Stimulated activated CD8-positive, alpha-beta memory T cell treated with anti-CD3 and anti-CD28 coated beads, Interleukin-4, amount 100 ng/mL, for 48 hours (primary cell): Measurements from ENCODE around the gene DYNLRB1.

ENCODE experiments used
- DNase-seq: peaks from one replicate; pipeline ENCODE4 v3.0.0-alpha.2; 2020

The DYNLRB1 gene

DNA sequence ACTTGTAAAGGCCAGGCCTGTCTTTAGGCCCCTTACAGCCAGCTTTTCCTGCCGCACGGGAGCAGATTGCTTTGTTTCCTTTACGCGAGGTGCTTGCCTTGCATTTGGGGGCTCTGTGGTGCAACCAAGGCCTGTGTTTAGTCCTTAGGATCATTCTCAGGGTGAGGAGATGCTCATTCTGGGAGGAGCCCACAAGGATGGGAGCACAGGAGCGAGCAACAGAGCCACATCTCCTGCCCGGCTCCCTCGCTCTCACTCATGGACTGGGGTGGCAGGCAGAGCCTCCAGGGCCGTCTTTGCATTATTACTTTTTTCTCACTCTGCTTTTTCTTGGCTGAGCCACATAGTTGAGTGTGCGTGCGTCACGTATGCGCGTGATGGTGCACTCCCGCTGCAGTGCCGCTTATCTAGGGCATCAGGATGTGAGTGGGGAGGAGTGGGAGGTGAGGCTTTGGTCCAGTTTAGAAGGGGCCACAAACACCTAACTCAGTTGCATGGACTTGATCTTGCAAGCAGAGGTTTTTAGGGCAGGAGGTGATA, 19.1 kb downstream of the DYNLRB1 start:
- no peak for DNase-seq

DNA sequence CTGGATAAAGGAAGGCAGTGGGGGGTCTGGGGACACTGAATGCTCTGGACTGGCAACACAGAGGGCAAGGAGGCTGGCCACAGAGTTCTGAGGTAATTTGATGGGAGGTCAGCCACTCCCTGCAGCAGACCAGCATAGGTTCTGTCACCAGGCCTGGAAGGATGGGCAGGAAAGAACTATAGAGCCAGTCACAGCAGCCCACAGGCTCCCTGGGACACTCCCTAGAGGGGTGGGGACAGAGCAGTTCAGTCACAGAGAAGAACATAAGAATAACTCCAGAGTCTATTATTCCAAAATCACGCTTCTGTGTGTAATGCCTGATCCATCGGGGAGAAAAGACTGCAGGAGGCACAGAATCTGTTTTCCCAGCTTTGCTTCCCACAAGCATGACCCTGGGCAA, 19.6 kb downstream of the DYNLRB1 start:
- DNase-seq, result no peak

DNA sequence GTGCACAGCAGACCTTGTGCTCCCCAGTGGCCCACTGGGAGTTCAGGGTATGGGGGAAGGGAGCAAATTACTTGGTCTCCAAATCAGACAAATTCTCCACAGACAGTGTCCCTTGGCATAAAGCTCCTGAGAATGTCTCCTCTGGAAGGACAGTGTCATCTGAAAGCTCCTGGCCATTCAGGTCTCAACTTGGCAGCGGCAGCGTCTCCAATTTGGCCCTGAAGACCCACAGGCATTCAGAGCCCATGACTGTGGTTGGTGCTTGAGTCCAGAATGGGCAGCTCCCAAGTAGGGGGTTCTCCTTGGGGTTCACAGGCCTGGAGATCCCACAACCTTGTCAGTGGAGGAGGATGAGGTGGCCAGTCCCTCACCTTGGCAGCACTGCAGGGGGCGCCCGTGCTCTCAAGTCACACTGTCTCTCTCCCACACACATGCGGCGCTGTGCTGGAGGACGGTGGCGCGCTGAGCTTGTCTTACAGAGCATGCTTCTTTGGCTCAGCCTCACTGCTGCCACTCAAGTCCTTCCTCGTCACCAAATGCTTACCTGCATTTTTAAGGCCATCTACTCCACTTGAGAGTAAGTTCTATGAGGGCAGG, 20.7 kb downstream of the DYNLRB1 start:
- peak; percentile 69 for DNase-seq

DNA sequence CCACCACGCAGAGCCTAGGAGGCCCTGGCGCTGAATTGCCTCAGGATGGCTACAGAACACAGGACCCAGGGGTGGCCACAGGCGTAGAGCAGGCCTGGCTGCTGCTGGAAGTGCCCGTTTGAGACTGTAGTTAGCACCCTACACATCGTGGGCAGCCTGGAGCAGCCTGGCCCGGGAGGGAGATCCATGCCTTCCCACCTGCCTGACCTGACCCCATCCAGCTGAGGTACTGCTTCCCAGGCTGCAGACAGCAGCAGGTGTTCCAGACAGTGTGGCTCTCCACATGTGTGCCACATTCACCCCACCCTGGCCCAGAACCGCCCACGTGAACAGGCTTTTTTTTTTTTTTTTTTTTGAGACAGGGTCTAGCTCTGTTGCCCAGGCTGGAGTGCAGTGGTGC, 21.4 kb downstream of the DYNLRB1 start:
- DNase-seq, result no peak

DNA sequence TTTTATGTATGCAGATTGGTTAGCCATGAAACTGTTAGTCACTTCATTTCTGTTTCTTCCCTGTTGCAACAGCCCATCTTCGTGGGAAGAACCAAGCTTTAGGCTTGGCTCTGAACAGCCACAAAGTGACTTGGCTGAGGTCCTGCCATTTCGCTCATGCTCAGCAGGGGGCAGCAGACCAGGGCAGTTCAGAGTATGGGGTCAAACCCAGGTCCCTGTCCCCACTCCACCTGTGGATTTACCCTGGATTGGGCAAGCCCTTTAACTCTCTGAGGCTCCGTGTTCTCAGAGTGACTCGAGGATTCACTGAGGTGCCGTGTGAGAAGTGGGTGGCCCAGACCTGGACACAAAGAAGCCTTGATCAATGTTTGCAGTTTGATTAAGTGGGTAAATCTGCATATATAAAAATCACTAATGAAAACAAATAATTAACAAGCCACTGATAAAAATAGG, 22.5 kb downstream of the DYNLRB1 start:
- DNase-seq, result peak; percentile 81

DNA sequence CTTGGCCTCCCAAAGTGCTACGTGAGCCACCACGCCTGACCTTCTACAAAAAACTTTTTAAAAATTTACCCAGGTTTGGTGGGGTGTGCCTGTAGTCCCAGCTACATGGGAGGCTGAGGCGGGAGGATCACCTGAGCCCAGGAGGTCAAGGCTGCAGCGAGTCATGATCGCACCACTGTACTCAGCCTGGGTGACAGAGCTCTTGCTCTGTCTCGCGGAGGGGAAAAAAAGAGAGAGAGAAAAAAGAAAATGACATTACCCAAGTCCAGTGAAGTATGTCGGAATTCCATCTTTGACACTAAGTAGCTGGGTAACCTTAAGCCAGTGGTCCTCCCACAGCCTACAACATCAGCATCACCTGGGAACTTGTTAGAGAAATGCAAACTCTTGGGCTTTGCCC, 23.5 kb downstream of the DYNLRB1 start:
- DNase-seq, result no peak

DNA sequence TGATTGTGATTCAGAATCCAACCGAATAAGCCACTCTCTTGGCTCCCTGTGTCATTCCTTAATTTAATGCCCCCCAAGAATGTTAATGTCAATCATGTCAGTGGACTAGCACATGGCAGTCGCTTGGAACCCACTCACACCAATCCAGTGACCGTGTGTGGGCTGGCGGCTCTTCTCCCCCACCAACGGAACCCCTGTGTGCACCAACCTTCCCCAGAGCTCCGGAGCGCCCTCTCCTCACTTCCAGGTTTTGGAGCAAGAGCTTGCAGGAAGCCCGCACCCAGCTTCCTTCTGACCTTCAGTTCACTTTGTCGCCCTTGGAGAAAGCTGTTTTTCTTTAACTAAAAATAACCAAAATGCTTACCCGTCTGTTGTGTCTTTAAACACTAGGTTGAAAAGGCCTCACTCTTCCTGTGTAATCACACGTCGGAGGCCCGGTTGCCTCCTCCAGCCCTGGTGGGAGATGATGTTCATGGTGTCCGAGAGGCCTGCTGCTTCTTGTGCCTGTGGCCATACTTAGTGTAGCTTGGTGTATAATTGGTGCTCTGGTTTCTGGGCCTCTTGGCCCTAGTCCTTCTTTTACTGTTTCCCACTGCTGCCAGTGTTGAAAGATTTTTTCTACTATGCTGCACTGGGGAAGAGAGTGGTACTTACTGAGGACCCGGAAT, 24.5 kb downstream of the DYNLRB1 start:
- no peak for DNase-seq

DNA sequence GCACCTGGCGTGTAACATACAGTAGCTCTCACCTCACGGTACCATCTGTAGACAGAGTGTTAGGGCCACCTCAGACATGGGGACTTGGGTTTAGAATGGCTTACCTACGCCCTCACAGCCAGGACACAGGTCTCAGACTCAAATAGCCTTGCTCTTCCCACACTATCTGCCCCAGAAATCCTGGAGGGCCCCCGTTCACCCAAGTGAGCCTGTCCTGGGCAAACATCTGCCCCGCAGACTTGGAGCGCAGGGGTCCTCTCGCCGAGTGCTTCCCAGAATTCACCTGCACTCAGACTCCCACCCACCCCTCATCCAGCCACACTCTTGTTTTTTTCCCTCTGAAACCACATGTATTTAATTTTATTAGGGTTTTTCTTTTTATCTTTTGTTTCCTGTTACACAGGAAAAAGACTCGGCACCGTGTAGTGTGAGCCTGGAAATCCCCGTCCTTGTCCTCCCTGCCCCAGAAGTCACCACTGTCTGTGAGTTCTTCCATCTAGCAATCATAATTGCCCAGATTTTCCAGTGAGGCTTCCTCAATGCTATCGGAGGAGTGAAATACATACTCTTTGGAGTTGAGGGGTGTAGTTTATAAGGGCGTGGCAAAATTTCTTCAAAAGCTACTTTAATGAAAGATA, 25.2 kb downstream of the DYNLRB1 start:
- no peak for DNase-seq

DNA sequence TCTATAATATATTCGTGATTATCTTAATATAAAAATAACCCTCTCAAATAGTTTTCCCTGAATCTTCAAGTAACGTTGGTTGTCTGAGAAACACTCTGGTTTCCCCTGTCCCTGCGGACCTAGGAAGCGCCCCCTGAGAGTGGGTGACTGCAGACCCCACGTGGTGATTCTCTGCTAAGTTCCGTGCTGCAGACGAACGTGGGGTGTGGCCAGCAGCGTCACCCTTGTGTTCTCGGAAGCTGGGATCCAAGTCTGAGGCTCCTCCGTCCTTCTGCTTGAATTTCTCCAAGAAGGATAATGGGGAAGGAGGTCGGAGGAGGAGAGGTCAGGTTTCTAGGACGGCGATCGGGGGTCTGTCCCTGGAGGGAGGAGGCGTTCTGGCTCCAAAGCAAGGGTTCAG, 25.7 kb downstream of the DYNLRB1 start:
- DNase-seq, result no peak

DNA sequence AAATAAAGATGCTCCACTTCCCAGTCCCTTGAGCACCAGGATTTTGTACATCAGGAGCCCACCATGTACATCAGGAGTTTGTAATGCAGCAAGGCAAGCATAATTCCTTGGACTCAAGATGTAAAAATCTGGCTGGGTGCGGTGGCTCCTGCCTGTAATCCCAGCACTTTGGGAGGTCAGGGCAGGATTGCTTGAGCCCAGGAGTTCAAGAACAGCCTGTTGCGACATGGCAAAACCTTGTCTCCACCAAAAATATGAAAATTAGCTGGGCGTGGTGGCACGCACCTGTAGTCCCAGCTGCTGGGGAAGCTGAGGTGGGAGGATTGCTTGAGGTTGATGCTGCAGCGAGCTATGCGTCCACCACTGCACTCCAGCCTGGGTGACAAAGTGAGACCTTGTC, 26.2 kb downstream of the DYNLRB1 start:
- no peak for DNase-seq

DNA sequence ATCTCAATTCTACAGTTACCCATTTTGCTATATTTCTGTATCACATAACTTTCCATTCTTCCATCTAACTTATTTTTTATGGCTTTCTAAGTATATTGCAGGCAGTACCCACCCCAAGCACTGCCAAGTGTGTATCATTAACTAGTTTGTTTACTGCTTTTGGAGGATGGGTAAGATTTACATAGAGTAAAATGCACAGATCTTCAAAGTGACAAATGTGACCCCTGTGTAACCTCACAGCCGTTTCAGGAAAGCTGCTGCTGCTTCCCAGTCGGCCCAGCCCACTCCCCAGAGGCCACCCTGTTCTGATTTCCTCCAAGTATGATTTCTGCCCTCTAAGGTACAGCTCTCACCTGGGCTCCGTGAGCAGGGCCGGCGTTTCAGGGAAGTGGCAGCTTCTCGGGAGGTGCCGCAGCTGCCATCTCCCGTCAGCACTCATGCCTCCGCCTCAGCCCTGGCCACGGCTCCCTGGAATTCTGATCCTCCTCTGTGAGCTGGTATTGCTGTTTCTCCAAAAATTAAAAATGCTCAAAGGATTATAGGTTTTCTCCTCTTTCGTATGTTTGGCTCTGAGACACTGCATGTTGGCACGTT, 27.3 kb downstream of the DYNLRB1 start:
- DNase-seq, result no peak

DNA sequence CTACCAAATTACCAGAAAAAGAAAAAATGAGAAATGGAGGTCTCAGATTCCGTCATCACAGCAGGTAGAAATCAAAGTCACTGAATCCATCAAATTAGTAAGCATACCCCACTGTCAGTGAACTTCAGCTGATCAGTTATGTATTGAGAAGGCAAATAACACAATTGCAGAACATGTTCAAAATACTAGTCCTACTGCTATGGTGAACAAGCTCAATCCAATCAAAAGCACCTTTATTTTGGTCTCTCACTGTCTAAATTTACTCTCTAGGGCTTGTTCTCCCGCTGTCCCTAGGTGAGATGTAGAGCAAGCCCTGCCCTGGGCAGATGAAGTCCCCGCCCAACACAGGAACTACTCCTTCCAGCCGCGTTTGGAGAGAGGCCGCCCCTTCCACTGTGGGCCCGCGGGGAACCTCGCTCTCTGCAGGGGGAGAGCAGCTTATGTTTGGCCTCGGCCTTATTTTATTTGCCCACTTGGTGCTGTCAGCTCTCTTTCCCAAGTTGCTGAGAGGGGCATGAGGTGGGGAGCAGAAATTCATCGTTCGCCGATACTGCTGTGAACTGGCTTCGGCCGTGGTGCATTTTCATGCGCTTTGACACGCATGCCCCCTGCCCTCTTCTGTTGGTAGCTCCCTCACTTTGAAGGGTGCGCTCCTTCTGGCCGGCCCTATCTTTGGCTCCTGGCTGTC, 28.0 kb downstream of the DYNLRB1 start:
- peak; percentile 44 for DNase-seq

DNA sequence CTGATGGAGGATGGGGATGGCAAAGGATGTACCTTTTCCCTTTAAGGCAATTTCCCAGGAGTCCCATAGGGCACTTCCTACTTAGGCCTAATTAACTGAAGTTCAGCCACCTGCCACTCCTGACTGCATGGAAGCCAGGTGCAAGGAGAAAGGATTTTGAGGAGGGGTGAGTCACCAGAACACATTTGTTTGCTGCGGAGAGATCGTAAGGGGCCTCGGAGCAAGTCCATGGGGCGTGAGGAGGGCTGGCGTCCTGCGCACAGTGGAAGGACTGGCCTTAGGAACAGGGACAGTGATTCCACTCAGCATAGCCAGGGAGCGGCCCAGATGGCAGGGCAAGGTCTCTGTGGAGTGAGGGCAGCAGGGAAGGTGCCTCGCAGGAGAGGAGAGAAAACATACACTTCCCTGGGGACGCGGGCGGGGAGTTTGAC, 30.5 kb downstream of the DYNLRB1 start:
- no peak for DNase-seq

DNA sequence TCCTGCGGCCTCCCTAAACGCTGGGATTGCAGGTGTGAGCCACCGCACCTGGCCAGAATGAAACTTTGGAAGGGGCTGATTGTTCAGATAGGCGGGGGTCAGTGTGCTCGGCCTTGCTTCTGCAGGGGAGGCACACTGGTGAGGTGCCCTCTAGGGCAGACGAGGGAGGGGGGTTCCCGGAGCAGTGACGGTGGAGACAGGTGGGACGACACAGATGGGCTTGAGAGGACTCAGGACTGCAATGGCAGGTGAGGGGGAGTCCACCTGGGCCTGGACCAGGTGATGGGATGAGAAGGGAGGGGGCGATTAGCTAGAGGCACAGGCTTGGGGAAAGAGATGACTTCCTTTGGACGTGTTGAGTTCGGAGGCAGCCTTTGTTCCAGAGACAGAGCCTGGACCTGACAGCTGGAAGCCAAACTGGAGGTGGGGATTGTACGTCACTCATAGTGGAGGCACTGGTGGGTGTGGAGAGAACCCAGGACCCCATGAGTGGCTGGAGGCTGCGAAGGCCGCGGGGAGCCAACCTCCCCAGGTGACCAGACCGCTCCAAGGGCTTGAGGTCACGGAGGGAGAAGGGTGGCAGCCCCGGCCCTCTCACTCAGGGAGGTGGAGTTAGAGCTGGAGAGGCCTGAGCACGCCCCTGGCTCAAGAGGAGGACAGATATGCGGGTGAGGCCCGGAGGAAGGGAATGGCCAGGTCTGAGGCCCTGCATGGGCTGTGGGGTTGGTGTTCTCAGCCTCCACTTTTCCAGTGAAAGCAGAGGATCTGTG, 31.8 kb downstream of the DYNLRB1 start:
- DNase-seq, result no peak

DNA sequence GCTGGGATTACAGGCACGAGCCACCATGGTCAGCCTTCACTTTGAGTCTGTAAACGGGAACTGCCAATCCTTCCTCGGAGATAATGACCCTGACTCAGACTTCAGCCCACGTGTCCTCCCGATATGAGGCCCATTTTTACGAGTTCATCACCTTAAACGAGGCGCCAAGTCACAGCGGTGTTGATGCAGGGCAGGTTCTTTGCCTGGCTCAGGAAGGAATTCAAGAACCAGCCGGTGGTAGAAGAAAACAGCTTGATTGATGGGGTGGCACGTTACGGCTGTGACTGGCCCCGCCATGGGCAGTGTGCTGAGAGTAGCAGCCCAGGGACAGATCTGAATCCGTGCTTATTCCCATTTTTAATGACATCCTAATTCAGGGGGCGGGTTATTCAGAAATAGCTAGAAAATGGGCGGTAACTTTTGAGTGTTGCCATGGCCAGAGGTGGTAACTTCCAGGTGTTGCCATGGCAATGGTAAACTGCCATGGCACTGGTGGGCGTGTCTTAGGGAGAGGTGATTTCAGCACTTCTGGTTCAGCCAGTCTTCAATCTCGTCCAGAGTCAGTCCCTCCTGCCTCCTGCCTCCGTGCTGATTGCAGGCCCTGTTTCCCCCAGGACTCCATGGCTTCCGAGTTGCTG, 33.2 kb downstream of the DYNLRB1 start:
- DNase-seq, result no peak

DNA sequence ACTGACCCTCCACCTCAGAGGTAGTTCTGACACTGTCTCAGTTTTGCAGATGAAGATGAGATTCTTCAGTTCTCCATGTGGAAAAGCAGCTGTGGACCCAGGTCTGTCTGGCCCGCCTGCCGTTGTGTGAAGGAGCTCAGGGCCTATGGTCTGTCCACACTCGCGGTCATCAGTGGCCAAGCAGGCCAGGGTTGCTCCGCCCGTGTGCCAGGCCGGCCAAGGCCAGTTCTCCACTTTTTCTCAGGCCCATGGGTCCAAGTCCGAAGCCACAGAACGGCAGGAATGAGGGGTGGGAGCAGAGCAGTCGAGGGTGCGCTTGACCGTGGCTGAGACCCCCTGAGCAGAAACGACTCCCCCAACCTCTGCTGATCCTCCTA, 33.7 kb downstream of the DYNLRB1 start:
- DNase-seq, result no peak

DNA sequence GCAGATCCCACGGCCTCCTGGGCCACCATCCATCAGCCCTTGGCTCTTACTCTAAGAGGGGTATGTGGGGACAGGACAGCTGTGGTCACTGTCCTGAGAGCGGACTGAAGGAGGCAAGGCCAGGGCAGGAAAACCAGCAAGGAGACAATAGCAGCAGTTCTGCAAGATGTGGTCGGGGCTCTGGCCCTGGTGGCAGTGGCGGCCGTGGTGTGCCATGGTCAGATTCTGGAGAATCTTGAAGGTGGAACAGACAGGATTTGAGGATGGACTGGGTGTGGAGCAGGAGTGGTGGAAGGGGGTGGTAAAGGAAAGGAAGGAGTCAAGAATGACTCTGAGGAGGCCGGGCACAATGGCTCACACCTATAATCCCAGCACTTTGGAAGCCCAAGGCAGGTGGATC, 36.3 kb downstream of the DYNLRB1 start:
- DNase-seq, result no peak

DNA sequence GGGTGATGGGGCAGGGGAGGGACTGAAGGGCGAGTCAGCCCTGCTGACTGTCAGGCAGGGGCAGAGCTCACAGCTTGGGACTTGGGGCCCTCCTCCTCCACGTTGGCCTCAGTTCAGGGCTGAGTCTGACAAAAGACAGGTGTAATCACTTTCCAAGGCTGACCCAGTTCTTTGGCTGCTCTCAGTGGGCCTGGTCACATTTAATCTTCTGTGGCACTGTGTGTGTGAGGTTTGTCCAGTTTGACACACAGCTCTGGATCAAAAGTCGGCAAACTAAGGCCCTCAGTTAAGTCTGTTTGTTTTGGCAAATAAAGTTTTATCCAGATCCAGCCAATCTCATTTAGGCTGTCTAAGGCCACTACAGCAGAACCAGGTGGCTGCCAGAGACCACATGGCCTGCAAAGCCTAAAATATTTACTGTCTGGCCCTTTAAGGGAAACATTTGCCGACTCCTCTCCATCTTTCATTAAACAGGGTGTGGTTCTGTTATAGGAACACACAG, 37.2 kb downstream of the DYNLRB1 start:
- DNase-seq, result no peak

DNA sequence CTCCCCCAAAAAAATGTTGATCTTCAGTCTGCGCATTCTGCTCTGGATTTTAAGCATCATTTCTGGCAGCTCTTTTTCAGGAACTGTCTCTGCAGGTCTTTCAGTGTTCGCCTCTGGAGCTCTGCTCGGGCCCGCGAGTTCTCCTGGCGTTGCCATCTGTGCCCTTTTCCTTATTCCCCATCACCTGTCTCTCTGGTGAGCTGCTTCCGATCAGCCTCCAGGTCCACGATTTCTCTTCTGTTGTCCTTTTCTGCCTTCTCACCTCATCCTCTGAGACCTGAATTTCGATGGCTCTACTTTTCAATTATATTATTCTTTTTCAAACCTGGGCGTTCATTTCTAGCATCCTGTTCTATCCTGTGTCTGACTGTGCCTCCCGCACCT, 41.7 kb downstream of the DYNLRB1 start:
- no peak for DNase-seq

DNA sequence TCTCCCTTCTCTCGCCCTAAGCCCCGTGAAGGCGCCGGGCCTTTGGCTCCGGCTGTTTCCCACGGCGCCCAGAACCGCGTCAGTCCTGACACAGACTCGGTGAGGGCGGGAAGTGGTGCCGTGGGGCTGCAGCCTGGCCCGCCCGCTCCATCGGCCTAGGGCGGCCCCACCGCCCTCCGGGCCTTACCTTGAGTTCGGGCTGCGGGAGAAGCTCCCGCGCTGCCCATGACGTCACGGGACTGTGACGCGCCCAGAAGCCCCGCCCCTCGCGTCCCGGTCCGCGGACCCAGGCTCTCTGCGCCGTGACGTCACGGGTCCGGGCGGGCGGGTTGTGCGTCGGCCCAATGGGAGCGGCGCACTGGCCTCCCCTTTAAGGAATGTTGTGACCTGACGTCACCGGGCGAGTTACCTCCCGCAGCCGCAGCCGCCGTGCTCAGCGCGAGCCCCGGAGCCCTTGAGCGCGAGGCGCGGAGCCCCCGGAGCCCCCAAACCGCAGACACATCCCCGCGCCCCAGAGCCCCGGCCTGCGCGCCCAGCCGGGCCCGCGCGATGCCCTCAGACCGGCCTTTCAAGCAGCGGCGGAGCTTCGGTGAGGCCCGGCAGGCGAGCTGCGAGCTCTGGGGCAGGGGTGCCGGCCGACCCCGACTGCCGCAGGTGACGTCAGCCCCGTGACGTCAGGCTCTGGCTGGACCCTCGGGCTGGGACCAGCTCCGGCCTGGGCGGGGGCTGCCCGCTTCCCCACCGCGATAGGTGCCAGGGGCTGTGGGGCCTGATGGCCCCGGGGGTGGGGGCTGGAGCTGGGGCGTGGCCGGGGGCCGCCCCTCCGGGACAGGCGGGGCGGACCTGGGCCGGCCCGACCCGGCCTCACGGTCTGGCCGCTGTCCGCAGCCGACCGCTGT, 42.3 kb downstream of the DYNLRB1 start, which contains the start of gene MAP1LC3A:
MAP1LC3A (plus strand) TSS at position 399 of the 899 bp plus-strand sequence; CDS start at position 550, 151 bp downstream.
- peak; percentile 96 for DNase-seq
